ENCODE results near the gene C2CD2L.

DNA sequence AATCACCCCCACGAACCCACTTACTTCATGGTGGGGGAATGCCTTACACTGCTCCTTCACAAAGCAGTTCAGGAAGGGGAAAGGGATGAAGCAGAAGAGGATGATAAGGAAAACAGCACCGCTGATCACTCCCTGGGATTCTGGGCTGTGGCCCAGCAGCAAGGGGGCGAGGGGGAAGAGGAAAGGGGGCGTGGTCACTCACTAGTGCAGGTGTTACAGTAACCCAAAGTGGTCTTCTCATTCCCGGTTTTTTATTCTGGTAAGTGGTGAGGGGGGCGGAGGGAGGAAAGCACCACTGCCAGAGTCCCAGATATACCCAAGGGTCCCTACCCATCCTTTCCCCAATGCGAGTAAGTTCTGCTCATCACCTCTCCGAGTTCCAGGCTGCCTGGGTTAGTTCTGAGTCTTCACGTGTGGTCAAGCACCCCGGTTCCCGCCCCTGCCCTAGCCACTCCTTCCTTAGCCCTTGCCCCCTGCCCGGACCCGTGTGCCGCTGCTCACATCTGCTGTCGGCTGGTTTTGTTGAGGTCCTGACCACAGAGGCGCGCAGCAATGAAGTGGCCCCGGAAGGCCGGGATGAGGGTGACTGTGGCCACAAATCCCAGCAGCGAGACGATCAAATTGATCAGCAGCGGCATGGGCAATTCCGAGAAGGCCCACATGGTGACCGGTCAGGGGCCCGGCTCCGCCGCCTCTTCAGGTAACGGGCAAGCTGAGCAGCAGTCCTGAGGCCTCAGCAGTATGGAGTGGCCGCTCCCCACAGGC, 6.0 kb upstream of the C2CD2L start:
- TF ChIP-seq, protein P1, sequence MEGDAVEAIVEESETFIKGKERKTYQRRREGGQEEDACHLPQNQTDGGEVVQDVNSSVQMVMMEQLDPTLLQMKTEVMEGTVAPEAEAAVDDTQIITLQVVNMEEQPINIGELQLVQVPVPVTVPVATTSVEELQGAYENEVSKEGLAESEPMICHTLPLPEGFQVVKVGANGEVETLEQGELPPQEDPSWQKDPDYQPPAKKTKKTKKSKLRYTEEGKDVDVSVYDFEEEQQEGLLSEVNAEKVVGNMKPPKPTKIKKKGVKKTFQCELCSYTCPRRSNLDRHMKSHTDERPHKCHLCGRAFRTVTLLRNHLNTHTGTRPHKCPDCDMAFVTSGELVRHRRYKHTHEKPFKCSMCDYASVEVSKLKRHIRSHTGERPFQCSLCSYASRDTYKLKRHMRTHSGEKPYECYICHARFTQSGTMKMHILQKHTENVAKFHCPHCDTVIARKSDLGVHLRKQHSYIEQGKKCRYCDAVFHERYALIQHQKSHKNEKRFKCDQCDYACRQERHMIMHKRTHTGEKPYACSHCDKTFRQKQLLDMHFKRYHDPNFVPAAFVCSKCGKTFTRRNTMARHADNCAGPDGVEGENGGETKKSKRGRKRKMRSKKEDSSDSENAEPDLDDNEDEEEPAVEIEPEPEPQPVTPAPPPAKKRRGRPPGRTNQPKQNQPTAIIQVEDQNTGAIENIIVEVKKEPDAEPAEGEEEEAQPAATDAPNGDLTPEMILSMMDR (CRISPR knock-in tag; IDR thresholded peaks at IDR 0.05): no peak
- TF ChIP-seq ATF6 (CRISPR knock-in tag; conservative IDR thresholded peaks at IDR 0.05) (no peak), ZNF12 (CRISPR knock-in tag; IDR thresholded peaks at IDR 0.05) (no peak)

Measured in HepG2 (cell line).